H1 (cell line): ENCODE results near the gene PROK2. TPM values are rescaled to one million over a fixed set of nuclear protein-coding genes. Genes with fewer than 3 reads are reported as not detected.

ENCODE experiments used
- polyA plus RNA-seq, 7 experiments: library from polyadenylated mRNA; depleted of rRNA in 3 of 7; stranded (reverse) in 5 of 7; unstranded in 2 of 7; fragments of >200 nt in 5 of 7; fragments of 200-250 nt in 2 of 7; gene quantifications; 1 replicate in 5 of 7; 2 replicates in 1 of 7; 4 replicates in 1 of 7; pipeline versions ENCODE4 v1.2.1 to v1.2.3, GENCODE V29; 2011 to 2013; ENCODE audit warnings: missing spikeins in 2 of 7, mixed read lengths in 2 of 7
- small RNA-seq: library from polyadenylated mRNA; stranded (forward); fragments of <200 nt; extraction: miRNeasy Mini kit (QIAGEN cat#:217004); gene quantifications from one replicate; pipeline ENCODE3, GENCODE V24; 2013; ENCODE audit not compliant: insufficient read depth
- total RNA-seq: library from RNA; stranded (reverse); fragmentation: NEBNext Ultra II Directional; extraction: Animal tissue kit (Norgen Biotek cat#: 25700); gene quantifications from 2 replicates; pipeline ENCODE4 v1.2.1, GENCODE V29; 2021

PROK2 gene
- total and polyA plus RNA-seq, 2 of the 8 experiments (the other 6 are each of a cell fraction or from before 2014, with no cell fraction given): 0.50 to 1.8 TPM

Small RNAs within 50 kb of the gene (small RNA-seq; reads per million reads assigned to genes)
- not detected for gene RN7SL271P

Other genes with a start within 250 kb of the PROK2 start
- gene FOXP1, start 201.4 kb downstream of the PROK2 start, total RNA-seq: 24.6 and 25.4 TPM in 2 replicates
- 11.6 and 13.9 TPM in 2 replicates for gene FOXP1, start 201.4 kb downstream of the PROK2 start, polyA plus RNA-seq (2011; rRNA removed)
- gene EIF4E3, start 59.7 kb downstream of the PROK2 start, total RNA-seq: 14.3 and 17.0 TPM in 2 replicates
- gene EIF4E3, start 59.7 kb downstream of the PROK2 start, polyA plus RNA-seq (2011; rRNA removed): 2.8 and 5.2 TPM in 2 replicates
- 12.5 and 13.8 TPM in 2 replicates for gene GPR27, start 31.3 kb downstream of the PROK2 start, total RNA-seq
- gene GPR27, start 31.3 kb downstream of the PROK2 start, polyA plus RNA-seq (2011; rRNA removed): 10.7 and 11.3 TPM in 2 replicates